ENCODE data around the gene RGS3.

RGS3 gene

DNA sequence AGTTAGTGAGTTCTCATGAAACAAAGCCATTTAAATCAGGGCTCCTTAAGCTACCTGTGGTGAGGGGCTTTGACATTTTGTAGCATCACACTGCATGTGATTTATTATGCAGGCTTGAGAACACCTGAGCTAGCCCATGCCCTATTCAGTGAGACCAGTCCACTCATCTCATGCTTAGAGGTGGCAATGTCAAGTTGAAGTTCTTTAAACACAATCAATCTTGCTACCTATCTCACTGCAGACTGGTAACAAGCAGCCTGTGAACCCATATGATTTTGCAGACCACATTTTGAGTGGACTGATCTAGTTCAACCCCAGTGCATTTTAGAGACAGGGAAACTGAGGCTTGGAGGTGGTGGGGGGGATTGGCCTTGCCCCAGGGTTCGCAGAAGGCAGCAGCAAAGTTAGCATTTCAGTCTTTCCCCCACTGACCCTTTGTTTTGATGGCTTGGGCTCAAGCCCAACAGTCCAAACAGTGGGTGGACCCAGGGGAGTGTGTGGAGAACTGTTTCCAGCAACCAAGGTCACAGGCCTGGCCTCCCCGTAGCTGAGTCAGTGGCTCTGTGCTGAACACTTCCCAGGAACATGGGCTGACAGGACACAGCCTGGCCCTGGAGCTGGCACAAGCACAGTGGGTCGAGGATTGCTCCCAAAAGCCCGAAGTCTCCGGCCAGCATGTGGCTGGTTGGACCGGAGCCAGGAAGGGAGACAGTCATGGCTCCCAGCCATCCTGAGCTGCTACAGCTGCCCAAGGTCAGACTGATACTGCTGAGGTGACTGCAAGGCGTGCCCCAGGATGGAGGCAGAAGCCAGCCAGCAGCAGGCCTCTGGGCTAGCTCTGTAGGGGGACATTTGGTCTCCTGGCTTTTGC is 95.3 kb downstream of the RGS3 start:
- DNase-seq (ENCODE audit: low read depth) = no peak
- no peak overlapping the region for H3K4me3 ChIP-seq (ENCODE audit: low read length)
- TF ChIP-seq, protein P1, sequence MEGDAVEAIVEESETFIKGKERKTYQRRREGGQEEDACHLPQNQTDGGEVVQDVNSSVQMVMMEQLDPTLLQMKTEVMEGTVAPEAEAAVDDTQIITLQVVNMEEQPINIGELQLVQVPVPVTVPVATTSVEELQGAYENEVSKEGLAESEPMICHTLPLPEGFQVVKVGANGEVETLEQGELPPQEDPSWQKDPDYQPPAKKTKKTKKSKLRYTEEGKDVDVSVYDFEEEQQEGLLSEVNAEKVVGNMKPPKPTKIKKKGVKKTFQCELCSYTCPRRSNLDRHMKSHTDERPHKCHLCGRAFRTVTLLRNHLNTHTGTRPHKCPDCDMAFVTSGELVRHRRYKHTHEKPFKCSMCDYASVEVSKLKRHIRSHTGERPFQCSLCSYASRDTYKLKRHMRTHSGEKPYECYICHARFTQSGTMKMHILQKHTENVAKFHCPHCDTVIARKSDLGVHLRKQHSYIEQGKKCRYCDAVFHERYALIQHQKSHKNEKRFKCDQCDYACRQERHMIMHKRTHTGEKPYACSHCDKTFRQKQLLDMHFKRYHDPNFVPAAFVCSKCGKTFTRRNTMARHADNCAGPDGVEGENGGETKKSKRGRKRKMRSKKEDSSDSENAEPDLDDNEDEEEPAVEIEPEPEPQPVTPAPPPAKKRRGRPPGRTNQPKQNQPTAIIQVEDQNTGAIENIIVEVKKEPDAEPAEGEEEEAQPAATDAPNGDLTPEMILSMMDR (conservative IDR thresholded peaks at IDR 0.05; ENCODE audit: low read depth, low read length) = no peak

DNA sequence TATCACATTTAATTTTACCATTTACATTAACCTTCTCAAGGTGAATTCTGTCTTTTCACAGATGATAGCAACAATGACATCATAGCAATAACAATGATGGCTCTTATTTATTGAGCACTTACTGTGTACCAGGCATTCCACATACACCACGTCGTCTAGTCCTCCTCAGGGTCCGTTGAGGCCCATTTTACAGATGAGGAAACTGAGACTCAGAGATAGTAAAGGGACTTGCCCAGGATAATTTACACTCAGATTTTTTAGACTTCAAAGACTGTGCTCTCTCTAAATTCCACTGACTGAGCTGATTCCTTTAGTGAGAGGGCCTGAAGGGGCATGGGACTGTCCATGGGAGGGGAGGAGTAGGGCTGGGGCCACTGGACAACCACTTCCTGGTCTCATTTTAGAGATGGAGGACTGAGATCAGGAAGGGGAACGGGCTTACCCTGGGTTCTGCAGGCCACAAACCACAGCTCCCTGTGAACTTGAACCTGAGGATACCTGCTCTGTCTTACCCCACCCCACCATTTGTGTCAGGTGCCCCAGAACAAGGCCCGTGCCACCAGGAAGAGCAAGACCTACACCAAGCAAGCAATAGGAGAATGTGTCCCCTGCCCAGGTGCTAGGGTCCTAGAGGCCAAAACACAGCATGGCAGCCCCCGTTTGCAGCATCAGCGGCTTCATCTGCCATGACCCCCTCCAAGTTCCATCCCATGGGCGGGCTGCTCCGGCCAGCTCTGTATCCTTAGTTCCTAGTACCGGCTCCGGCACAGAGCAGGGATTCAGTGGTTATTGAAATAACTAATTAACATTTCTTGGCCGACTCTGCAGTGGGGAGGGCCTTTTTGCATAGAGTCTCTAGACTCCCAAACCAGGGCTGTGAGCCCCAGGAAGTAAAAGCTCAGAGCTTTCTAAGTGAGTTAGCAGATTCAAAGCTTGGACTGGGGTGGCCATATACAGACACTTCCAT is 96.6 kb downstream of the RGS3 start:
- H3K4me3 ChIP-seq (ENCODE audit: low read length) = no peak overlapping the region
- no peak for DNase-seq (ENCODE audit: low read depth)
- TF ChIP-seq, protein P1 (conservative IDR thresholded peaks at IDR 0.05; ENCODE audit: low read depth, low read length) = no peak

DNA sequence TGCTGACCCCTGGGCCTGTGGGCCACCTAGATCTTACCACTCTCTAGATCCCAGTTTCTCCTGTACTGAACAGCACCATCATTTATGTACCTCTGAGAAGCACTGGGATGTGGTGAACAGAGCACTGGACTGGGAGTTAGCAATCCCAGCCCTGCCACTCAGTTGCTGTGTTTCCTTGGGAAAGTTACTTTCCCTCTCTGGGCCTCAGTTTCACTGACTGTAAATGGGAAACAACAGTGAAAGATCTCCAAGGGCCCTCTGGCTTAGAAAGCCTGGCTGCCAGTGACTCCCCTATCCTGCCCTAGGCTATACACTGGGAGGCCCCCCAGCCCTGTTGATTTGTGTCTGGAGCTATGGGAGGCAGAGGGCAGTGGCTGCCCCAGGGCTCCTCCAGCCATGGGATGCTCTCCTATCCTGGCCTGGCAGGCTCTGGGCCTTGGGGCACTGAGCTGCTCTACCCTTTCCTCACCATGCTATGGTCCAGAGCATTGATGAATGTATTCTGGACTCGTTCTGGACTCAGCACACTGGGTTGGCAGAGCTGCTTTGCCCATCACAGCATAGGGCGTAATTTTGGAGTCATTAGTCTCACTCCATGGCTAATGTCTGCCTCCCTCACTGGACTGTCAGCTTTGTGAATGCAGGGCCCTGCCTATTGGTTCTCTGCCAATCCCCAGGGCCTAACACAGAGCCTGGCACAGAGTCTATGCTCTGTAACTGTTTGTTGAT is 99.3 kb downstream of the RGS3 start:
- TF ChIP-seq, protein P1 (conservative IDR thresholded peaks at IDR 0.05; ENCODE audit: low read depth, low read length) = no peak
- DNase-seq (ENCODE audit: low read depth) = no peak
- no peak overlapping the region for H3K4me3 ChIP-seq (ENCODE audit: low read length)

DNA sequence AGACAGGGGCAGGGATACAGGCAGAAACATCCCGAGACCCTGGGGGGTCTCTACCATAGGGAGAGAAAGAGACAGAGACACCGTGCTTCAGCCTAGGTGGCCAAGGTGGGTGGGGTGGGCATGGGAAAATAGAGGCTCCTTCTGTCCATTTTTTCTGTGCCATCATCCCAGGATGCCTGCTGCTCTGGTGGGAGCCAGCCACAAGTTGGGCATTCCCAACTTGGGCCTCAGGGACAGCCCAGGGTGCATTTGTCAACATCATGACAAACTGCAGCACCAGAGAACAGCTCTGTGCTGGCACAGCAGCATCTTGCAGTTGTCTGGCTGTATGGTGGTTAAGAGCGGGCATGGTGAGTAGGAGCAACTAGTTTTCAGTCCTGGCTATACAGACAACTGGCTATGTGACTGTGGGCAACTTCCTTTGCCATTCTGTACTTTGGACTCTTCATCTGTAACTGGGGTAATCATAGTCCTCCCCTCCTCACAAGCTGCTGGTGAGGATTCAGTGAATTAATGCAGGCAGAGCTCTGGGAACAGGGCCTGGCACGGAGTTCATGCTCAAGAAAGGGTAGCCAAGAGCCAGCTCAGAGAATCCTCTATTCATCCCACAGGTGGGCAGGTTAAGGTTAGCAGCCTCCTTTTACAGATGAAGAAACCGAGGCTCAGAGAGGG is 100.4 kb downstream of the RGS3 start:
- no peak overlapping the region for H3K4me3 ChIP-seq (ENCODE audit: low read length)
- TF ChIP-seq, protein P1 (conservative IDR thresholded peaks at IDR 0.05; ENCODE audit: low read depth, low read length) = no peak
- no peak for DNase-seq (ENCODE audit: low read depth)

DNA sequence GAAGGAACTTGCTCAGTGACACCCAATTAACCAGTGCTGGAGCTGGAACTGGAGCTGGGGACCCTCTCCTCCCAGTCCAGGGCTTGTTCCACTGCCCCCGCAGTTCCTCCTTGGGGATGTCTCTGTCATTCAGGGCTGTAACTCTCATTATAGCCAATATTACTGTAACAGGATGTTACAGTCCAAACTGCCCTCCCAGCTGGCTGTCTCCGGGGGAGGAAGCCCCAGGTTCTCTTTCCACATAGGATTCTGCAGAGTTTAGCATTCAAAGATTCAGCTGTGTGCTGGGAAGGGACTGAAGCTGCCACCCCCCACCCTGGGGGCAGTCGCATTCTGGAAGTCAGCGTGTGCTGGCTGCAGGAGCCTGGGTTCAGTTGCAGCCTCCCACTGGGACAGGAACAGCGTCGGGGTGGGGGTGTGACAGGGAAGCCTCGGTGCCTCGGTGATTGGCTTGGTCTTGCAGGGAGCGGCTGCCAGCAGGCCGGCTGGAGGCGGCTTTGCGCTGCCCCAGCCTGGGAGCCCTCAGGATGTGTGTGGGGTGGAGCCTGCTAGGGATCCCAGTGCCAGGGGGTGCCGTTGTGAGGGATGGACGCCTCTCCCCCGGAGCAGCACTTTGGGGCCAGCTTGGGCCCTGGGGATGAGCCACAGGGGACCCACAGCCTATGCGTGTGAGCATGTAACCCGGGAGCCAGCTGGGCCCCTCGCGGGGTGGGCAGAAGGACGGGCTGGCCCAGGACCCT is 101.1 kb downstream of the RGS3 start:
- H3K4me3 ChIP-seq (ENCODE audit: low read length) = peak overlapping the region; percentile 58
- DNase-seq (ENCODE audit: low read depth) = peak; percentile 52
- TF ChIP-seq, protein P1 (conservative IDR thresholded peaks at IDR 0.05; ENCODE audit: low read depth, low read length) = no peak

Data from retinal pigment epithelial cell (primary cell).